Measurements from ENCODE around the gene CNP. TPM values are rescaled to one million over a fixed set of nuclear protein-coding genes. Genes with fewer than 3 reads are reported as not detected.

The CNP gene
- total RNA-seq, 1 experiment from 2014 or later = 78.5 TPM

DNA sequence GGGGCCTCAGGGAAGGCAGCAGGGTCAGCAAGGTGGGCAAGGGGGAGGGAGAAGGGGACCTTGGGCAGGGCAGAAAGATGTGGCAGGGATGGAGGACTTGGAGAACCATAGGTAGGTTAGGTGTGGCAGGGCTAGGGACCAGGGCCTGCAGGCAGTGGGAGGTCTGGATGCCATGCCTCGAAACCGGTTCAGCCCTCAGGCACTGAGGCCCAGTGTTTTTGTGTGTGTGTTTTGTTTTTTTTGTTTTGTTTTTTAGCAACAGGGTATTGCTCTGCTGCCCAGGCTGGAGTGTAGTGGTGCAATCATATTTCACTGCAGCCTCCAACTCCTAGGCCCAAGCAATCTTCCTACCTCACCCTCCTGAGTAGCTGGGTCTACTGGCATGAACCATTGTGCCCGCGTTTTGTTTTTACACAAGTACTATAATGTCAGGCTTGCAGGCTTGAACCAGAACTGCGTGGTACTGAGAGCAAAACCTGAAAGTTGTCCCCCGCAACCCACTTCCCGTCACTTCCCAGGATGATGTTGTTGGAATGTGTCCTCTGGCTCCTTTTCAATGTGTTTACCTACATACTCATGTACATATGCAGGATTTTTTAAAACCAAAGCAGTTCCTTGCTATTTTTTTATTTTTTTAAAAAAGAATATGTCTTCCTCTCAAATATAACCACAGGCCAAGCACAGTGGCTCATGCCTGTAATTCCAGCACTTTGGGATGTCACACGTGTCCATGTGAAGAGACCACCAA, 23.8 kb upstream of the CNP start:
- no CpG with 5 or more reads among the region's 8 CpGs for WGBS (ENCODE audit: extremely low coverage, insufficient read length, low lambda C conversion rate)
- Histone ChIP-seq H3K9me3 (ENCODE audit: control insufficient read depth, low read depth, low read length) (no peaks in the 10 kb centered on the region), H3K79me2 (ENCODE audit: insufficient read depth, low read length) (no peaks in the 10 kb centered on the region), H3K27ac (ENCODE audit: insufficient read length, low read depth, low read length) (no peak overlapping the region), H3T11ph (ENCODE audit: low read length) (no peak overlapping the region), H2BK120ac (ENCODE audit: low read depth, low read length, poor library complexity, severe bottlenecking) (no peak overlapping the region), H2BK5ac (ENCODE audit: insufficient read length, low read length) (no peak overlapping the region), H3K4me1 (ENCODE audit: insufficient read depth, low read length) (no peaks in the 10 kb centered on the region), H4K20me1 (ENCODE audit: control insufficient read depth, insufficient read depth, insufficient read length) (no peaks in the 10 kb centered on the region), H4K5ac (ENCODE audit: insufficient read length, low read depth, low read length) (no peak overlapping the region), H2BK20ac (ENCODE audit: low read depth, low read length, poor library complexity, severe bottlenecking) (no peak overlapping the region), H3K23ac (ENCODE audit: insufficient read length, low read depth, low read length) (no peak overlapping the region), H3K4ac (ENCODE audit: low read depth, low read length) (no peak overlapping the region), H4K91ac (ENCODE audit: insufficient read length, low read depth, low read length) (no peak overlapping the region), H3K4me2 (ENCODE audit: insufficient read depth, insufficient read length, low read length) (no peak overlapping the region), H2AFZ (ENCODE audit: low read length) (no peak overlapping the region), H2BK12ac (ENCODE audit: insufficient read length, low read depth, low read length) (no peak overlapping the region), H3K79me1 (ENCODE audit: insufficient read depth, low read depth, low read length, poor library complexity, severe bottlenecking) (no peaks in the 10 kb centered on the region), H3K14ac (ENCODE audit: insufficient read depth, low read length) (no peak overlapping the region), H3K56ac (ENCODE audit: insufficient read length, low read depth, low read length) (no peak overlapping the region), H3K18ac (ENCODE audit: insufficient read length, low read depth, low read length) (no peak overlapping the region), H3K27me3 (ENCODE audit: insufficient read depth, low read length) (no peaks in the 10 kb centered on the region), H2AK5ac (ENCODE audit: insufficient read length, low read length) (no peak overlapping the region), H3K9ac (ENCODE audit: extremely low read depth, insufficient read length, low read length) (no peak overlapping the region), H2BK15ac (ENCODE audit: low read depth, low read length) (no peak overlapping the region), H3K23me2 (ENCODE audit: insufficient read length, low read depth, low read length, poor library complexity, severe bottlenecking) (no peaks in the 10 kb centered on the region), H4K8ac (replicated peaks; ENCODE audit: insufficient read length, low read depth, low read length) (no peak overlapping the region)
- H3K27ac Mint-ChIP-seq = no peak overlapping the region
- H3K9me3 Mint-ChIP-seq = no peaks in the 10 kb centered on the region; a peak in 1 of 5 replicates
- TF ChIP-seq, protein P1, sequence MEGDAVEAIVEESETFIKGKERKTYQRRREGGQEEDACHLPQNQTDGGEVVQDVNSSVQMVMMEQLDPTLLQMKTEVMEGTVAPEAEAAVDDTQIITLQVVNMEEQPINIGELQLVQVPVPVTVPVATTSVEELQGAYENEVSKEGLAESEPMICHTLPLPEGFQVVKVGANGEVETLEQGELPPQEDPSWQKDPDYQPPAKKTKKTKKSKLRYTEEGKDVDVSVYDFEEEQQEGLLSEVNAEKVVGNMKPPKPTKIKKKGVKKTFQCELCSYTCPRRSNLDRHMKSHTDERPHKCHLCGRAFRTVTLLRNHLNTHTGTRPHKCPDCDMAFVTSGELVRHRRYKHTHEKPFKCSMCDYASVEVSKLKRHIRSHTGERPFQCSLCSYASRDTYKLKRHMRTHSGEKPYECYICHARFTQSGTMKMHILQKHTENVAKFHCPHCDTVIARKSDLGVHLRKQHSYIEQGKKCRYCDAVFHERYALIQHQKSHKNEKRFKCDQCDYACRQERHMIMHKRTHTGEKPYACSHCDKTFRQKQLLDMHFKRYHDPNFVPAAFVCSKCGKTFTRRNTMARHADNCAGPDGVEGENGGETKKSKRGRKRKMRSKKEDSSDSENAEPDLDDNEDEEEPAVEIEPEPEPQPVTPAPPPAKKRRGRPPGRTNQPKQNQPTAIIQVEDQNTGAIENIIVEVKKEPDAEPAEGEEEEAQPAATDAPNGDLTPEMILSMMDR (conservative IDR thresholded peaks at IDR 0.05) = no peak
- H3K4me3 Mint-ChIP-seq = no peak overlapping the region
- no peaks in the 10 kb centered on the region; a peak in 1 of 4 replicates for H3K4me1 Mint-ChIP-seq
- no peaks in the 10 kb centered on the region for H3K27me3 Mint-ChIP-seq (ENCODE audit: low read depth)
- no peak for DNase-seq
- H3K36me3 Mint-ChIP-seq (ENCODE audit: insufficient read depth in 1 of 3, low read depth in 3 of 3) = no peaks in the 10 kb centered on the region
